HG03558 (cell line): Measurements from ENCODE around the gene CYLD.

Source experiments
- ATAC-seq: cut with Tn5 transposase; IDR thresholded peaks from one replicate; pipeline ENCODE4 v1.9.1; 2021; ENCODE audit warnings: moderate number of reproducible peaks; ENCODE audit not compliant: unreplicated experiment; ENCODE audit errors: extremely low read depth

The CYLD gene

DNA sequence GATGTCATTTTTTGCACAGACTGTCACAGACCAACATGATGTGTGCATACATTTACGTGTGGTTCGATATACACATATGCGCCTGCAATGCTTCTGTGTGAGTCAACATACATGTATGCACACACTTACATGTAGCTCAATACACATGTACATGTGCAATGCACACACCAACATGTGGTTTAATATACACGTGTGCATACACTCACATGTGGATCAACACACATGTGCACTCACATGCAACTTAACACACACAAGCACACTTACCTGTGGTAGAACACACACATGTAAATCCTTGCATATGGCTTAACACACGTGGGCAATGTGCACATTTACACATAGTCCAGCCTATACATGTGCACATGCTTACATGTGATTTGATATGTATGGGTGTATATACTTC lies 97.5 kb downstream of the CYLD start:
- no peak for ATAC-seq

DNA sequence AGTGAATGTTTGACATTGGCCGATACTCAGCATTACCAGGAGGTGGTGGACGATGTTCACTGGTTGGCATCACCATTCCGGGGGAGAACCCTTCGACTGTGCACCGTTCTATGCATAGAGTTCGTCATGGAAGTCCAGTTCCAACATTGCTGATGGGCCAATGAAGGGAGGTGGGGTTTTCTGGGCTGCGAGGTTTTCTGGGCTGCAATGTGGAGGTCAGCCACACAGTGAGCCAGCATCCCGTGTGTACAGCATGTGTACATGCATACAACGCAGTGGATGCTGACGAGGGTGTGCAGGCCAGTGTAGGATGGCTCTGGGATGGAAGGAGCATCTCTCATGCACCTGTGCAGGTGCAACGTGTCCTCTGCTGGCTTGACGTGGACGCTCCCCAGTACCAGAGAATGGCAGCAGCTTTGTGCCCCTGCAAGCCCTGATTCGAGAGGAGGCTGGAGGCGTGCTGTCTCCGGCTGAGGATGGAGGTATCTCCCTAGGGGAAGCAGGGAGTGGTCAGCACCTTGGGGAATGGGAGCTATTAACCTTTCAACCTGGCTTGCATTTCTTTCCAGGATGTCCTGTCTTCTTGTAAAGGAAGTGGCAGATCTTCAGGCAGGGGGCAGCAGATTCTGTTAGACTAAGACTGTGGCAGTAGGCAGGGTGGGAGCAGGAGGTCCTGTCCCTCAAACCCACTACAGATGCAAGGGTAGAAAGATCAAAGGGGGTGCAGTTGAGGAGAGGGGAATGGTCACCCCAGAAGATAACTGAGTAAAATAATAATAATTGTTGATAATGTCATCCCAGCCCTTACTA lies 98.2 kb downstream of the CYLD start:
- no peak for ATAC-seq

DNA sequence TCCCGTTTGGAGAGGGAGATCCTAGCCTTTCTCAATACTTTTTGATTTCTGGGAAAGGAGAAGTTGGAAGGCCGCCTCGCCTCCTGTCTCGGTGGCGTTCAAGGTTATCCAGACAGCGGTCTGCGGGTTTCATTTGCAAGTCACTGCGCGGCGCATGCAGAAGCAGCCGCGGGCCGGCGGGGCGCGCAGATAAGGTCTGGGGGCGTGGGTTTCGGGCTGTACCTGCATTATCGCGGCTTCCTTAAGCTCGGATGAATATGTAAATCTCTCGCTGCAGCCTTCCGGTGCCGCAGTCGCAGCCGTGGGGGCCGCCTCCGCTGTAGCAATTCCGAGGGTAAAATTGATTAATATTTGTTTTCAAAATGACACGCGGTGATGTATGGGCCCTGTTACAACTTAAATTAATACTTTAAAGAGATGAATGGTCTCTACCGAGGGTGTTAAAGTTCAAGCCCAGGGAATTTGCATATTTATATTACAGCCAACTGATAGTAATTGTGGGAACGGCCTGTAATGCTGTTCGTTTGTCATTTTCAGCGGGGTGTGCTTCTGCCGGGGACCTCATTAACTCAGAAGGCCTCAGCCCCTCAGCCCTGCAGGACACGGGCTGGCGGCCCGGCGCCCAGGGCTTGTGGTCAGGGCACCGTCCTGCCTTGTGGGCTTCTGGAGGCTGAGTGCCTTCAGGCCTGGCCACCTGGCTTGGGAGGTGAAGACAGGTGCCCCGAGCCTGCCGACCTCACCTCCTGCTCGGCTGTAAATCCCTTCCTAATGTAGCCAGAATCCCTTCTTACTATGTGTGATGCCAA lies 99.4 kb downstream of the CYLD start:
- ATAC-seq = no peak

DNA sequence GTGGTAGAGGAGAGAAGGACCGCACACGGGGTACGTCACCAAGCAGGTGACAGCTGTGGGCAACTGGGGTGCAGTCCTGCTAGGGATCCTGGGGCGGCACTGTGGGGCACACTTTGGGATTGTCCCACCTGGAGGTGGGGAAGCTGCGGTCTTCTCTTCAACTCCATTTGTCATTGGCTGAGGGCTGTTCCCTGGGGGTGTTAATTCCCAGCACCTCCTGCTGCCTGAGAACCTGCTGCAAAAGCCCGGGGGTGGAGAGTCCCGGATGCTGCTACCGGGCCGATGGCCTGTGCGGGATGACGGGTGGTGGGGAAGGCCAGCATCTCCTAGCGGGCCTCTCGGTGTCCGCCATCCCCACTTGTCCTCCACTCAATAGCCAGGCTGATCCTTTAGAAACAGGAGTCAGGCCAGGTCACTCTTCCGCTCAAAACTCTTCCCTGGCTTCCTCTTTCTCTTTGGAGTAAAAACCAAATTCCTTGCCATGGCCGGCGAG lies 100.2 kb downstream of the CYLD start:
- no peak for ATAC-seq

DNA sequence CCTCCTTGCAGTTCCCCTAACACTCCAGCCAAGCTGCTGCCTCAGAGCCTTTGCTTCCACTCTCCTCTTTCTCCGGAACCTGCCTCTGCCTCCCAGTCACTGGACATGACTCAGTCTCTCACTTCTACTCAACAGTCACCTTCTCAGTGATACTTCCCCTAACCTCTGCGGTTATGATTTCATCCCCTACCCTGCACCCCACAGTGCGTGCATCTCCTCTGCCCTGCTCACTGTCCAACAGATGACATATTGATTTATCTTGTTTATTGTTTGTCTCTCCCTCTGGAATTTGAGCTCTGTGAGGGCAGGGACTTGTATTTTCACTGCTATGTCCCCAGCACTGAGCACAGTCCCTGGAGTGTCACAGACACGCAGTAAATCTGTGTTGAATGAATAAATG lies 100.7 kb downstream of the CYLD start:
- no peak for ATAC-seq

DNA sequence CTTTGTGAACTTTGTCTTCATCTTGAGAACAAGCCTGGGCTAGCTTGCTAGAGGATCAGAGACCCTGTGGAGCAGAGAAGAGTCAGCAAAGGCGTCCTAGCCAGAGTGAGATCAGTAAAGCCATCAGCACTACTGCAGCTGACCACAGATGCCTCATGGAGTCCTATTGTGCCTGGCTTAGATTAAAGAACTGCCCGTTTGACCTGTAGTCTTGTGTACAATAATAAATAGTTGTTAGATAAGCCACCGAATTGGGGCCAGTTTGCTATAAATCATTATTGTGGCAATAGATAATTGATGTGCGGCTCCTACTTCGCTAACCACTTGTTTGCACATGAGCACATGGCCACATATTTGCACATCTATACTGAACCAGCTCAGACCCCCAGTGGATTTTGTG lies 103.0 kb downstream of the CYLD start:
- no peak for ATAC-seq

DNA sequence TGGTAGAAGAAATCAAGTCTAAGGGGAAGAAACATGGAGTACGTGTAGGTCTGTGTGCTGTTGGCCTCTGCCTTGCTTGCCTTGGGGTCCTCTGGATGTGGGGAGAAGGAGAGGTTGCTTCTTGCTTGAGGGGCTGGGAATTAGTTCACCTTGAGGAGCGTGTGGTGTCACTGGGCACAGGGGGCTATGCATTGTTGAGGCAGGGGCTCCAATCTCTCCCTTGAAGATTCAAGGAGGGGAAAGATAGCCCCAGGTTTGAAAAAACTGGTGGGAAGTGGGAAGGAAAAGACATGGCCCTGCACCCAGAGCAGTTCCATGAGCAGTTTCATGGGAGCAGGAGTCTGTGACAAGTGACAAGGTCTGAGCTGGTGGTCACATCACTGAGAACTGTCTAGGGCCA lies 103.4 kb downstream of the CYLD start:
- ATAC-seq = no peak

DNA sequence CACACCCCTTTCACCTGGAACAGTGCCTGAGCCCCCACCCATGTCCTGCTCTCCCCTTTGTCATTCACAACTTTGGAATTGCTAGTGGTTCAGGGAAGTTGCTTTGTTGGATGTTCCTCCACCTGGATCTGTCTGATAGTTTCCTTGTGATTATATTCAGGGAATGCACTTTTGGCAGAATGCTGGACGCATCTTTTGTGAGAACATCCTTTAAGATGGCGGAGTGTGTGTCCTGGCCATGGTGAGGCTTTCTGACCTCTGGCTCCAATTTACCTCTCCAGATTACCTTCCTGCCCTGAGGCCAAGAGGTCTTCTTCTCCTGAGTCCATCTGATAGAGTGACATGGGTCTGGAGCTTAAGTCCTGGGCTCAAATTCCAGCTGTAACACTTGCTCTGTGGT lies 104.6 kb downstream of the CYLD start:
- ATAC-seq = no peak

DNA sequence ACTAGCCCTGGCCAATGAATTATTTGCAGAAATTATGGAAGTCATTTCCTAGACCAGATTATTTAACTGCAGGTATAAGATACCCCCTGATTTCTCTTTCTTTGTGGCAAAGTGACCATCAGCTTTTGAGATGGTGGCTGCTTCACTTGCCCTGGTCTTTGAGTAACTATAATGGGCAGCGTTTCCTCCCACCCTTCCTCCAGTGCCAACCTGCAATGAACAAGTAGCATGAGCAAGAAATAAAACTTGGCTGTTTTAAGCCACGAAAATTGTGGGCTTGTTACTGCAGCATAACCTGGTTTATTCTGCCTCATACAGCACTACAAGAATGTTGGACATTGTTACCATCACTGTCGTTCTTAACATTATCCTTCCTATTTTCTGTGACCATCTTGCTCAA lies 105.3 kb downstream of the CYLD start:
- no peak for ATAC-seq

DNA sequence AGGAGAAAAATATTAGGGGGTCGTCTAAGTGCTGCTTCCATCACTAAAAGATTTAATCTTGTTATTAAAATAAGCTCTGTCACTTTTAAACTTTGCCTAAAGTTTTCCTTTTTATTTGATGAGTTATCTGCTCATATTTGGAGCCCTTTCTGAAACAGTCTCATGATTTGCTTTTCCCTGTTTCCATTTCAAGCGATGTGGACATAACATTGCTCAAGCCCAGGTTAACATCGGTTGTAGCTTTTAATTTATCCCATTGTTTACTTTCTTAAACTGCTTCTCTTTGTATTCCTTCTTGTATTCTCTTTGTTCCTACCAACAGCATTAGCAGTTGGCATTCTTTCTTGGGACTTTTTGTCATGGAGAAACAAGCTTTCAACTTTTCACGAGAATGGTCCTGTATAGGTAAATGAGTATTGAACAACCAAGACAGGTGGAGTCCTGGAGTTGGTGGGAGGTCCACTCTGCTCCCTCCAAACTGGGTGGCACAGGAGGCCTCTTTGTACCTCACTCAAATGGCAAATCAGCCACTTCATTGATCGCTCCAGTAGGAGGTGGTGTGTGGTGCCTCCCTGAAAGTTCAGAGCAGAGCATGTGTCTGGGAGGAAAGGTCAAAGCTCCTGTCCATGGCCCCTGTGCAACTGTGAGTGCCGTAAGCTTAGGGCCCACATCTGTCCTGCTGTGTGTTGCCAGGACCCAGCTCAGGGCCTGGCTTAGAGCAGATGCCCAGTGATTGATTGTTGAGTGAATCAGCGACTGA lies 107.0 kb downstream of the CYLD start:
- ATAC-seq = no peak
